BE2C (cell line): Measurements from ENCODE around the gene PROSER1.

ENCODE experiments used
- DNase-seq: peaks from one replicate; pipeline ENCODE4 v3.0.0-alpha.2; 2020
- H3K27me3 ChIP-seq: fragments of 250-450 bp; sonication (Bioruptor Pico); 2 replicates; pipeline ENCODE4 v1.5.1; 2020; ENCODE audit warnings: mild to moderate bottlenecking
- H3K36me3 ChIP-seq: fragments of 250-450 bp; sonication (Bioruptor Pico); 2 replicates; pipeline ENCODE4 v1.5.1; 2020; ENCODE audit warnings: mild to moderate bottlenecking
- H3K4me1 ChIP-seq: fragments of 250-450 bp; sonication (Bioruptor Pico); 2 replicates; pipeline ENCODE4 v1.5.1; 2020
- H3K4me3 ChIP-seq: 2 replicates; pipeline ENCODE4 v1.5.1; 2011; ENCODE audit warnings: low read depth, low read length
- H3K9me3 ChIP-seq: fragments of 250-450 bp; sonication (Bioruptor Pico); 2 replicates; pipeline ENCODE4 v1.5.1; 2020
- TF ChIP-seq, protein P1 (sequence below): IDR thresholded peaks from 2 replicates; pipeline ENCODE4 v1.5.1; 2012; ENCODE audit warnings: mild to moderate bottlenecking, low read depth, low read length

The PROSER1 gene

DNA sequence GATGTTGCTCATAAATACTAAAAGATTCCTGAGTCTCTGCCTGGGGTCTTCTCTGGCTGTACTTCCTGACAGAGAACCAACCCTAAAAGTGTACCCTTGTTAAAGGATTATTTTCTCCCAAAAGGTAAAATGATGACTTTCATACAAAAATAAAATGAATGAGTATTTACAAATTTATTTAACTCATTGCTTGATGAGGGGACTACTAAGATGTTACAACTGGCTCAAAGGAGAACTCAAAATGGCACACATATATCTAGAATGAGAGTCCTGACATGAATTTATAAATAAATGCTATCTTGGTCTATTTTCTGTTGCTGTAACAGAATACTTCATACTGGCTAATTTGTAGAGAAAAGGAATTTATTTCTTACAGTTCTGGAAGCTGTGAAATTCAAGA is 77.7 kb downstream of the PROSER1 start:
- no peaks in the 10 kb centered on the region for H3K4me1 ChIP-seq
- TF ChIP-seq, protein P1, sequence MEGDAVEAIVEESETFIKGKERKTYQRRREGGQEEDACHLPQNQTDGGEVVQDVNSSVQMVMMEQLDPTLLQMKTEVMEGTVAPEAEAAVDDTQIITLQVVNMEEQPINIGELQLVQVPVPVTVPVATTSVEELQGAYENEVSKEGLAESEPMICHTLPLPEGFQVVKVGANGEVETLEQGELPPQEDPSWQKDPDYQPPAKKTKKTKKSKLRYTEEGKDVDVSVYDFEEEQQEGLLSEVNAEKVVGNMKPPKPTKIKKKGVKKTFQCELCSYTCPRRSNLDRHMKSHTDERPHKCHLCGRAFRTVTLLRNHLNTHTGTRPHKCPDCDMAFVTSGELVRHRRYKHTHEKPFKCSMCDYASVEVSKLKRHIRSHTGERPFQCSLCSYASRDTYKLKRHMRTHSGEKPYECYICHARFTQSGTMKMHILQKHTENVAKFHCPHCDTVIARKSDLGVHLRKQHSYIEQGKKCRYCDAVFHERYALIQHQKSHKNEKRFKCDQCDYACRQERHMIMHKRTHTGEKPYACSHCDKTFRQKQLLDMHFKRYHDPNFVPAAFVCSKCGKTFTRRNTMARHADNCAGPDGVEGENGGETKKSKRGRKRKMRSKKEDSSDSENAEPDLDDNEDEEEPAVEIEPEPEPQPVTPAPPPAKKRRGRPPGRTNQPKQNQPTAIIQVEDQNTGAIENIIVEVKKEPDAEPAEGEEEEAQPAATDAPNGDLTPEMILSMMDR, result no peak
- DNase-seq, result no peak
- 0 out of 2 replicates have a peak, but pooled peaks cover 2% of the 10 kb centered on the region for H3K27me3 ChIP-seq
- H3K36me3 ChIP-seq, result no peaks in the 10 kb centered on the region
- H3K9me3 ChIP-seq, result no peaks in the 10 kb centered on the region
- H3K4me3 ChIP-seq, result no peak overlapping the region
